Midbrain (tissue), 1 donor: ENCODE results near the gene GRB10.

Source experiments
- DNase-seq: peaks from one replicate; lab custom pipeline; 2025; lab: John Stamatoyannopoulos, UW

GRB10 gene

DNA sequence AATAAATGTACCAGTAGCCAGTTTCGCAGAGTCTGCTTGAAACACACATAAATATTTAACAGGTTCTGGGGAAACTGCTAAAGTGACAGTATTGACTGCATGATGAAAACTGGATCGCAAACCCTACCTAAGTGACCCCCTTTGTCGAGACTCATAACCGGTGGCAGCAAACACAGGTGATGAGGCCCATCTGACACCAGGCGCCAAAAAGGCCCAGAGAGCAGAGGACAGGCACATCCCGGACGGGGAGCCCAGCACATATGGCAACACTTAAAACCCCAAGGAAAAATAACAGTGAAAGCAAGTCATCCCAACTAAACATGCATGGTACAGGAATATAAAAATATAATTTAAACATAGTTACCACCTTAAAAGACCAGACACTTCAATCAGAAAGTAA lies 62.4 kb downstream of the GRB10 start:
- no peak for DNase-seq

DNA sequence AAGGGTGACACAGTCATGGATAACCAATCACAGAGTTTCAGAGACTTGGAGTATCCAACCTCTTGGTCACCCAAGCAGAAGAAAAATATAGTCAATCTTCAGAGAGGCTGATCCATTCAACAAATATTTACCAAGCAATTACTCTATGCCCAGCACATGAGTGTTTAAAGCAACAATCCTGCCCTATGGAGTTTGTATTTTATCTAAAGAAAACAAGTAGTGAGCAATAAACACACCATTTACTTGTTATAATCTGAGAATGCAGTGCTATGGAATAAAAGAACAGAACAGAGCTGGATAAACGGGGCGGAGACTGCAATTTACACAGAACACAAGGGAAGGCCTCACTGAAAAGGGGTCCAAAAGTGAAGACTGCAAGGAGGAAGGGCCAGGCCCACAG lies 63.8 kb downstream of the GRB10 start:
- no peak for DNase-seq

DNA sequence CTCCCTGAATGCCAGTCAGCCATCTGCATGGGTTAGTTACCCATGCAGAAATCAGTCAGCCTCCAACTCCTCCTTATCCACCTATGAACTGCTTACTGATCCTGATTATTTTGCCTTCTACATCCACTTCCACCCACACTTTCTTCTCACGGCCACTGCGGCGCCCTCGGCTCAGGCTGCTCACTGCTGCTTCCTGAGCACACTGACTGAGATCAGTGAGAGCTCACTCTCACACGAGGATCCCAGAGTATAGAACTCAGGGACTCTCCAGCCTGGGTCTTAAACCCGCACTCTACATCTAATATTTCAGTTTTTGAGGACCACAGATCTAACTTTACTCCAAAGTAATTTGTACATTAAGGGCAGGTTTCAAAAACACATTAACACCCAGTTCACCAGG lies 64.4 kb downstream of the GRB10 start:
- DNase-seq: no peak

DNA sequence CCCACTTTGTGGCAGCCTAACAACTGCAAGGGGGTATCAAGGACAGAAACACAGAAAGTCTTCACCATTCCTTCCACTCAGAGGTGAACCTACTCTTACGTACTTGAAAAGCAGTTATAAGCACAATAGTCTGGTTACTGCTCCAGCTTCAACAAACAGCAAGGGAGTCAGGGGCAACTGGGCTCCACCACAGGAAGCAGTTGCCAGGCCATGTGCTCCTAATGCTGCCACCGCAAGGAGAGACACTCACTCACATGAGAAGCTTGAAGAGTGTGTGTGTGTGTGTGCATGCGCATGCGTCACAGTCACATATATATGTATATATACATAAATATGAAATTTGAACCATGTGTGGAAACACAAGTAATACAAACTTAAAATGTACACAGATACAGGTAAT lies 65.5 kb downstream of the GRB10 start:
- no peak for DNase-seq

DNA sequence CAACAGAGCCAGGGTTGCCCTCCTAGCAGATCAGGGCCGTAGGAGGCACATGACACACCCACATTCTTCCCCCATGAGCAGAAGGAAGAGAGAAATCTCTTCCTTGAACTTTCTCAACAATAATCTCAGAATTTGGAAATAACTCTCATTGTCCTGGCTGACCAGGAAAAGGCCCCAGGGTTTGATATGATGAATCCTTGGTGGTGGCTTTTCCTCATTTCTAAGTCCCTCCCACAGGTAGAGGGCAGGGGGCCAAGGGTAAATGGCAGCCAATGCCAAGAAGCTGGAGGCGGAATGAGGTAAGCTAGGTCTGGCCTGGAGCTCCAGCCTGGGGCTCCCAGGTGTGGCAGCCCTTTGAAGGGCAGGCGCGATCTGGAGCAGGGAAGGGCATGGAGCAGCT lies 67.8 kb downstream of the GRB10 start:
- no peak for DNase-seq

DNA sequence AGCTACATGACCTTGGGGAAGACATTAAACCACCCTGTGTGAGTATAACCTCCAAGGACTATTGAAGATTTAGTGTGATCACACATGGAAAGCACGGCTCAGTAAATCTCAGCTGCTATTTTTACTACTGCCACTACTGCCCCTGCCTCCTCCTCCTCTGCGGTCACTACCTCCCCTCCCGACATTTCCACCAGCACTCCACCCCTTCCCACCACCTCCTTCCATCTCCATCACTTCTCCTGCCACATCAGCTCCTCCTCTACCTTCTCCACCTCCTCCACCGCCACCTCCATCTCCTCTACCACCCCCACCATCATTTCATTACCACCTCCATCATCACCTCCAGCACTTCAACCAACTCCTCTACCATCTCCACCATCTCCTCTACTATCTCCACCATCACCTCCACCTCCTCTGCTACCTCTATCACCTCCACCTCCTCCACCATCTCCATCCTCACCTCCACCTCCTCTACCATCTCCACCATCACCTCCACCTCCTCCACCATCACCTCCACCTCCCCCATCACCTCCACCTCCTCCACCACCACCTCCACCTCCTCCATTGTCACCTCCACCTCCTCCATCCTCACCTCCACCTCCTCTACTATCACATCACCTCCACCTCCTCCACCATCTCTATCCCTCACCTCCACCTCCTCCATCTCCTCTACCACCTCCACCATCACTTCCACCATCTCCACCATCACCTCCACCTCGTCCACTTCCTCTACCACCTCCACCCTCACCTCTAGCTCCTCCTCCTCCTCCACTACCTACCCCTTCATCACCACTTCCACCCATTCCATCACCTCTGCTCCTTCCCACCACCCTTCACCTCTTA lies 69.4 kb downstream of the GRB10 start:
- DNase-seq: no peak

DNA sequence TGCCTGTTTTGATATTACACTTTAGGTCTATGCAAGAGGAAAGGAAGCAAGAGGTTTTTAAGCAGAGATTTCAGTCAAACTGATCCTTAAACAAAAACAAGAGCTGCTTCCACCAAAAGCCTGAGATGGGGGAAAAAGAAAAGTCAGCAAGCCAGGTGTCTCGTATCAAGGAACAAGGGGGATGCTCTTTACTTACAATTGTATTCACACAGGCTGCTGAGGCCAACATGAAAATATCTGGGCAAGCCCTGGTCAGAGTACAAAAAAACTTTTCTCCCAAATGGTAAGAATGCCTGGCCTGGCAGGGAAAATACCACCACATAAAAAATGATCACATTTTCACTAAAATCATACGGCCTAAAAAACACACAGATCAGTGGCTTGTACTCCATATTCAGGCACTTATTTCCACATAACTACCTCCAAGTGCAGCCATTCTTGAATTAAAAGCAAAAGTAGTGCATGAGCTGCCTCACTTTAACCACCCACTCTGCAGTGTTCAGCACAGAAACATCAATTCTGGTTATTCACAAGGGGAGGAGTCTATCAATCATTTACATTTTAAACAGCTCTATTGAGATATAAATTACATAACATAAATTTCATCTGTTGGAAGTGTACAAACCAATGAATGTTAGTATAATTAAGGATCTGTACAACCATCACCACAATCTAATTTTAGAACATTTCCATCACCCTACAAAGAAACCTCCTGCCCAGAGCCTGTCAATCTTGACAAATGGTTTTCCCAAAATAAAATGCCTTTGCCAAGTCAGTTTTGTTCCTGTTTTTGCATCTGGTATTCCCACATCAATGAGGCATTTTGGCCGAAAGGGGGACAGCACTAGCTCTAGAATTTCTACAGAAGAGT lies 70.2 kb downstream of the GRB10 start:
- no peak for DNase-seq

DNA sequence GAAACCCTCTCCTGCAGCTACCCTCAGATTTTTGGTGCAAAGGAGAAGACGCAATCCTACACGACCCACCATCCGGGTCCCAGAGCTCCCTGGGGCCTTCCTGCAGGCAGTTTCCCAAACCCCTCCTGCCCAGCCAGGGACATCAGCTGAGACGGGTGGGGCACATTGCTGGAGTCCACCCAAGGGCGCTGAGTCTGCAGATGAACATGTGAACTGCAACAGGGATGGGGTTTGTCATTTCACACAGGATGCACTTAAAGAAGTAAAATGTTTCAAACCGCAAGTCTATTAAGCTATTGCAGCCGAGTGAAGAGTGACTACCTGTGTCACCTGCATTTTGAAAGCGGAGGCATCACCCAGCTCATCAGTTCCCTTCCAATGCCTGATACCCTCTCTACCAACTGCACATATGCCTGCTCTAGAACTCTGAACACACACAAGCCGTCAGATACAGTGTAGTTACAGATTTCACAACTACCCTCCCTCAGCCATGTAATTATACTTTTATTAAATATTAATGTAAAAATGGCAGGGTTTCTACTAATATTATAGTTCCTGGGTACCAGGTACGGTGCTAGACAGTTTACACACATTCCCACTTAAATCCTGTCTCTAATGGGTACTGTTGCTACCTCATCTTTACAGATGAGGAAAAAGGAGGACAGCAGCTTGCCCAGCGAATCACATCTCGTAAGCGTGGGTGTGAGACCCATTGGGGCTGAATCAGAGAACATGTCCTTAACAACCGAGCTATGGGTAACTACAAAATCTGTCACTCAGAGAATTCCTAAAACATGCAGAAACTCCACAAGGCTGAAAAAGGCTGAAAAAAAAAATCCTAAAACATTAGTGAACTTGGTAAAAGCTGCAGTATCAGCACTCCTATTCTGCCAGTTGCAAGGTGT lies 71.2 kb downstream of the GRB10 start:
- no peak for DNase-seq

DNA sequence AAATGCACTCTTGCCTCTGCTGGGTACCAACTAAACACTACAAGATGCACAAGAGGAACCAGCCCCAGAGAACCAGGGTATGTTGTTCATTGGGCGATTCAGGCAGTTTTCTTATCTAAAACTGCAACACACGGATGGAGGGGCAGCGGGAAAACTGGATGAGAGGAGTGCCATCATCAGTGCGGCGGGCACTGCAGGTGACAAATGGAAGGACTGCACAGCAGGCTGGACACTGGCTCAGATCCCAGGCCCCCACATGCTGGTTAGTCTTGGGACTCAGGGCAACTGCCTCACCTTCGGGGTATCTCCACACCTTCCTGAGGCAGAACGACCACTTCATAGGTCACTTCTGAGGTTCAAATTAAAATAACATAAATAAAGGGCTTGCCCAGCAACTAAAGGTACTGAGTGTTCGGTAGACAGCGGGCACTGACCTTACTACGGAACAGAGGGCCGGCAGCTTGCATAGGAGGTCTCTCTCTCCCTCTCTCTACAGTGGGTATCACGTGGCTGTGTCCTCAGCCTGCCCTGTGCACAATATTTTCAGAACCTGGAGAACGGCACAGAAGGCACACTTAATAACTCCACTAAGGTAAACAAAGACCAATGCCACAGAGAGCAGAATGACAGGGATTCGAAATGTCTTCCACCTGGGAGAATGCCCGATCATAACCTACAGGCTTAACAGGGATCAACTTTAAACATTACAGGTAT lies 72.1 kb downstream of the GRB10 start:
- no peak for DNase-seq

DNA sequence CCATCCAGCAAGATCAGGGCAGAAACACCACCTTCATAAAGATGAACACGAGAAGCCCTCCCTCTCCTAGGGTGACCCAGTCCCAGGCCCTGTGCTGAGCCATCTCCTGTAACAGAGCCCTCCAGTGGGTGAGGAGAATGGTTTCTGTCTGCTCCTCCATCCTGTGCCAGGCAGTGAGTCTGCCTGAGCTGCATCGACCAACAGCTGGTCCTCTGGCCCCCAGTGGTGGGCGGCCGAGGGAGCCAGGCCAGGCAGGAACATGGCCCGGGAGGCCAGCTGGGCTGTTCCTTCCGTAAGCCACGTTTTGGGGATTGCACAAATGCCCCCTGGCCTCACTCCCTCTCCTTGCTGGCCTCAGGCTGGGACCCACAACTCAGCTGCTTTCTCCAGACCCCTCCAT lies 73.5 kb downstream of the GRB10 start:
- no peak for DNase-seq

DNA sequence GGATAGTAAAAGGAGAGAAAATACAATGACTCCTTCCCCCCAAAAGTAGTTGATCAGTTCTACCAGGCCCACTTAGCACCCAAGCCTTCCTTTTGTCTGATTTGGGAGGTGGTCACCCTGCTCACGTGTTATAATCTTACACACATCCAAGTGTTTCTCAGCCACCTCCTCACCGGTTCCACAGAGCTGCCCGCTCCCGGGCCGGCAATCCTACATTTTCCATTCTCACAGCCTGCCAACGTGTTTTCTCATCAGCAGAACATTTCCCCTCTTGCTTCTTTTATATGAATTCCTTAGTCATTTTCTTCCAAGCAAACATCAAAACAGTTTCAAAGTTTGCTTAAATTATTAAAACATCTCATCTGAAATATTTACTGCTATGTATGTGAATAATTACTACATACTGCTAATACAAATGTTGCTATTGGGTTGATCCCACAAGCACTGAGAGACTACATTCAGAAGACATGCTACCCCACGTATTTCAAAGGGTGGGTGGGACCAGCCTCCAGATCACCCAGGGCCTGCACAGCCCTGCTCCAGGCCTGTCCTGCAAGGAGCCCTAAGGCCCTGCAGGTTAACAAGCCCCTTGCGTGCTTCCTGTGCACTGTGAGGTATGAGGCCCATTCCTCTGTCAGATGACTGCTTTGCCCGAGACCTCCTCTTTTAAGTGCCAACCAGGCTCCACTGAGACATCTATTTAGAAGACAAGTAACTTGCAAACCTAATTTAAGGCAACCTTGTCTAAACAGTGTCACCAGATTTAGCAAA lies 75.3 kb downstream of the GRB10 start:
- no peak for DNase-seq

DNA sequence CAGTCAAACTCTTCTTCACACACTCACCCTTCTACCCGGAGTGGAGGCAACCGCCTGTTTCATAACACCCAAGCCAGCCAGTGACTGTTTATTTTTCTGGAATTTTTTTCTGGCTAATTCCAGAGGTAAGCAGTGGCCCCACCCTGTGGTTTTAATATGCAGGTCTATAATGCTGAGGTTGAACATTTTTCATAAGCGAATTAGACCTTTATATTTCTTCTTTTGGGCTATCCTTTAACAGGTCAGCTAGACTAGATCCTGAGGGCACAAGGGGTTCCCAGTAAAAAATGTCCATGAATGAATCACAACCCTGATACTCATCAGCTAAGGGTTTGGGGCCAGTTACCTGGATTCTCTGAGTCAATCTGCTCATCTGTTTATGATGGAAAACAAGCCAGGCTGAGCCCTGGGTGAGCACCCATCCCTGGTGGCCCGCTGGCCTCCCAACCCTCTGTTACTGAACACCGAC lies 76.2 kb downstream of the GRB10 start:
- DNase-seq: no peak

DNA sequence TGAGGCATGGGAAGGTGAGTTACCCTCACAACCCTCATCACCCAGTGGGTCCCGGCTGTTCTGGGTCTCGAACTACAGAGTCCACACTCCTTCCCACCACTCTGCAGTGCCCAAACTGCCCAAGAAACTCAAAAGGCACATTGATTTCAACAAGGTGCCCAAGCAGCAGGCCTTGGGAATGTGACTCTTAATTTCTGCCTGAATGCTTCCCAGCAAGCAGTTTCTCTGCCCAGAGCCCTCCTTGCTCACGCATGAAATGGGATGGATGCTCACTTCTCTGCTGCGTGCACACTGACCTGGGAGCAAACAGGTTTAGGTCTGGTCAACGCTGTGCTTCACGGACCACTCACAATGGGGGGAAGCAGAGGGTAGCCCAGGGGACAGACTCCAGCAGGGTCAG lies 77.9 kb downstream of the GRB10 start:
- no peak for DNase-seq

DNA sequence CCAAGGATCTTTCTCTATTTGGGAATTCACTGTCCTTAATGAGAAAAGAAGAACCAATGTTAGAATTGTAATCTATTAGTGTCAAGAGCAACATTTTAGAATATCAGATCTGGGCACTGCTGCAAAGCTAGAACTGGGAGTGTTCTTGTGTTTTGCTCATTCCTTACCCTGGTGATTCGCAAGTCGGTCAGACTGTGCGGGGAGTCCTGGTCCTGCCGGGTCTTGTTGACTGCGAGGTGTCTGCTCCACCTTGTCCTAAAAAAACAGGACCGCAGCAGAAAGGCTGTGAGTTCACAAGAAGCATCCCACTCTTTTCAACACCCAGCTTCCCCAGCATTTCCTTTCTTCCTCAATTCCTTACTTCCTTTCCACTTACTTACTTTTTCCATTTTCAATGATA lies 79.0 kb downstream of the GRB10 start:
- no peak for DNase-seq

DNA sequence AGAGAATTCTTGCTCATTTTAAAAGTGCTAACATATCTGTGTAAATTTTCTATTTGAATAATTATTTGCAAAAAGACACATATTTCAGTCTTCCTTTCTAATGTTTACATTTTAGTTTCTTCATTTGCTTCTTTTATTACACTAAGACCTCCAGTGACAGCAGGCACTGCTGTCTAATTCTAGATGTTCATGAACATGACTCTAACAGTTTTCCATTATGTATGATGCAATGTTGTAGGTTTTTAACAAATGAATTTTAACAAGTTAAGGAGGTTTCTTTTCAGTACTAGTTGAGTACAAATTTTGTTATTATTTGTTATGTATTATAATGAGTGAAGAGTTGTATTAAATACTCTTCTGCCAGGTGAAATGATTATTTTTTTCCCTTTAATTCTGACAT lies 83.6 kb downstream of the GRB10 start:
- no peak for DNase-seq

DNA sequence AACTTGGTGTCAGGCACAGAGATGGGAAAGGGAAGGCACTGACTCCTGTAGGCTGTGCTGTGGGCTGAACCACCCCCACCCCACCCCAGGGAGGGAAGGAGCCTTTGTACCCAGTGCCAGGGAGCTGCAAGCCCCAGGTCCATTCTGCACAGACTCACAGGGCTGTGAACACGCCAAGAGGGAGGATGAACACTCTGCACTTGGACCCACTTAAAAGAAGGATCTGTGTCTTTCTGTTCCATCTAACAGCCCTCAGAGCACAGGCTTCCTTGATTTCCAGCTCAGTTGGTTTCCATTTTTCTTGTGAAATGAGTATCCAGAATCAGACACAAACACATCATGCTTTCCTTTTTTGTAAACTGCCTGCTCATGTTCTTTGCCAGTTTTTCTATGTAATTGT lies 84.9 kb downstream of the GRB10 start:
- no peak for DNase-seq

DNA sequence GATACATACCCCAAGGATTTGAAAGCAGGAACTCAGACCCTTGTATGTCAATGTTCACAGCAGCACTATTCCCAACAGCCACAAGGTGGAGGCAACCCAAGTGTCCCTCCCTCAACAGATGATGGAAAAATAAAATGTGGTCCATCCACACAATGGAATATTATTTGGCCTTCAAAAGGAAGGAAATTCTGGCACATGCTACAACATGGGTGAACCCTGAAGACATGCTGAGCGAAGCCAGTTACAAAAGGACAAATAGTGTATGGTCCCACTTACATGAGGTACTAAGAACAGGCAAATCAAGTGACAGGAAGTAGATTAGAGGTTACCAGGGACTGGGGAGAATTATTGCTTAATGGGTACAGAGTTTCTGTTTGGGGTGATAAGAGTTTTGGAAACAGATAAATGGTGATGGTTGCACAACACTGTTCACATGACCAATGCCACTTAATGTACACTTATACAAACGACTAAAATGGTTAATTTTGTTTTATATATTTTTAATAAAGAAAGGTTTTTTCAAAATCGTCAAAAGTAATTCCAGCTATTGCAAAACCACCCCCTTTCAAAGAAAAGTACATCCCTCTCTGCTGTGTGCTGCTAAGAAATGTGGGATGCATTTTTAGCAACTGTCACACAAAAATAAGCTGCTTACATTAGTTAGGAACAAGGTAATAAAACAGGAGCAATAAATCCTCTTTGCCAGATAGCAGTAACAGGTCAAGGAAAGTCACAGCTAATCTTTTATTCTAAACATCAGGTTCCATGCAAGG lies 85.7 kb downstream of the GRB10 start:
- DNase-seq: no peak

DNA sequence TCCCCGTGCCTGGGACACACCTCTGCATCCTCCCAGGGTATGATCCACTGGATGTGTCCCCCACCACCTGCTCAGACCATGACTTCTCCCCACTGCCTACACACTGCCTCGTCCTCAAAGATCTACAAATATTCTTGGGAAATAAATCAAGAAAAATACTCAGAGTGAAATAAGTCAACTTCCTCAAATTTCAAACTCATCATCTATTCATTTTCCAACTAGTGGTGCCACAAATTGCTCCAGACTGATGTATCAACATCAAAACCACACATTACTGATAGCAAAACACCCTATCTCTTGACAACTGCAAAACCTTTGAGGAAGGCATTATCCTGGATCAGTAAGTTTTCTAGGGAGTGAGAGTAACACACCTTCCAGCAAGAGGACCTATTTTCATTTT lies 87.7 kb downstream of the GRB10 start:
- no peak for DNase-seq

DNA sequence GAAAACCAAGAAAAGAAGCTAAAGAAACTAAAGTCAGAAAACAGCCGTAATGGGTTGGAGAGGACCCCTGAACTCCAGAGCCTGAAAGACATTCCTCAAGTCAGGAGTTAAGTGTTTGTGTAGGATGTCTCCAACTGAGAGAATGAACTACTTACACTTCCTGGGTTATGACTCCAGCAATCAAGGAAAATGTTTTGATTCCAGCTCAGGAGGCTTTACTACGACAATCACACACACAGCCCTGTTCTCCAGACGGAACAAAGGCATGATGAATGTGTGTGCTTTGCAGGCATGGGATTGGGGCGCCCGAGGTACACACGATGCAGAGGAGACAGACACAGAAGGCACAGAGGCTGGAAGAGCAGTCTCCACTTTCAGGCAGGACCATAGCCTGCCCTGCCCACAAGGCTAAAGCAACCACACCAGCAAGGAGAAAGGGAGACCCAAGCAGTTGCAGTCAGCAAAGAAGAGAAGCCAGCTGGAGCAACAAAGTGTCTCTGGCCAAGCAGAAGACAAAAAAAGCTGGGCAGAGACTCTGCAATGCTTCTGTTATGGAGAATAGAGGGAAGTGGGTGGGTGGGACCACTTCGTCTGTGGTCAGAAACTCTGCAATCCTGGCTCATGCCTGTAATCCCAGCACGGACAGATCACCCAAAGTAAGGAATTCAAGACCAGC lies 89.1 kb downstream of the GRB10 start:
- no peak for DNase-seq
